DND-41 (cell line): Measurements from ENCODE around the gene SLC5A5.
A peak's percentile ranks its signal among the peaks of the same experiment; 100 is the strongest.
"Not testable (repeated sequence)": the region's sequence is repeated elsewhere in the genome, so short reads cannot be mapped to it uniquely, and the experiment has no call there.

Experiments used
- ATAC-seq: fragments of 200-7000 bp; cut with Tn5 transposase; 3 replicates; pipeline ENCODE4 v1.9.1; 2021; ENCODE audit warnings: low read depth; ENCODE audit not compliant: insufficient read depth
- DNase-seq: peaks from one replicate; pipeline ENCODE4 v3.0.0-alpha.2; 2020
- H2AFZ ChIP-seq: 2 replicates; pipeline ENCODE4 v1.6.0; 2012; ENCODE audit warnings: low read depth, low read length
- H3K27ac ChIP-seq: 2 replicates; pipeline ENCODE4 v1.5.1; 2012; ENCODE audit warnings: low read length, inconsistent platforms
- H3K27me3 ChIP-seq: fragments of 200-600 bp; sonication (generic); 2 replicates; pipeline ENCODE4 v1.6.0; 2012; ENCODE audit warnings: low read length, mild to moderate bottlenecking, inconsistent platforms; ENCODE audit not compliant: insufficient read depth, poor library complexity
- H3K36me3 ChIP-seq: 2 replicates; pipeline ENCODE4 v1.5.1; 2012; ENCODE audit warnings: low read length, inconsistent platforms; ENCODE audit not compliant: insufficient read depth
- H3K4me1 ChIP-seq: 2 replicates; pipeline ENCODE4 v1.5.1; 2012; ENCODE audit warnings: mild to moderate bottlenecking, low read length; ENCODE audit not compliant: insufficient read depth
- H3K4me2 ChIP-seq: 2 replicates; pipeline ENCODE4 v1.6.0; 2012; ENCODE audit warnings: mild to moderate bottlenecking, moderate library complexity, low read length, inconsistent platforms; ENCODE audit not compliant: insufficient read depth
- H3K4me3 ChIP-seq, 2 experiments: fragments of 200-600 bp in 1 of 2; shearing (Covaris generic) in 1 of 2; 2 replicates each; pipeline ENCODE4 v1.5.1; 2012 to 2016; ENCODE audit warnings: inconsistent platforms in 2 of 2, low read length in 2 of 2, mild to moderate bottlenecking in 2 of 2, low read depth in 1 of 2, moderate library complexity in 1 of 2
- H3K79me2 ChIP-seq: 2 replicates; pipeline ENCODE4 v1.6.0; 2012; ENCODE audit warnings: low read length, inconsistent platforms; ENCODE audit not compliant: insufficient read depth
- H3K9ac ChIP-seq: 2 replicates; pipeline ENCODE4 v1.6.0; 2012; ENCODE audit warnings: low read depth, mild to moderate bottlenecking, inconsistent platforms, low read length, moderate library complexity
- H3K9me3 ChIP-seq: 2 replicates; pipeline ENCODE4 v1.5.1; 2012; ENCODE audit warnings: low read length, moderate library complexity, mild to moderate bottlenecking, inconsistent platforms; ENCODE audit not compliant: insufficient read depth, severe bottlenecking
- H4K20me1 ChIP-seq: 2 replicates; pipeline ENCODE4 v1.6.0; 2012; ENCODE audit warnings: low read length; ENCODE audit not compliant: insufficient read depth
- CTCF ChIP-seq: IDR thresholded peaks from 2 replicates; pipeline ENCODE4 v1.5.1; 2012; ENCODE audit warnings: borderline replicate concordance, low read length, moderate library complexity, mild to moderate bottlenecking; ENCODE audit not compliant: poor library complexity, severe bottlenecking; ENCODE audit errors: extremely low read depth
- EZH2 ChIP-seq: IDR thresholded peaks from 3 replicates; pipeline ENCODE4 v1.6.1; 2012; ENCODE audit warnings: borderline replicate concordance, low read depth, mild to moderate bottlenecking, moderate library complexity, low read length, inconsistent platforms; ENCODE audit not compliant: severe bottlenecking

SLC5A5 gene

GRCh38 chr19:17886515-17886914 lies 14.8 kb downstream of the SLC5A5 start:
- H3K27ac ChIP-seq, result no peak overlapping the region
- DNase-seq (no peak), ATAC-seq (no peak)
- no peaks in the 10 kb centered on the region for H4K20me1 ChIP-seq
- TF ChIP-seq EZH2 (no peak), CTCF (no peak)
- H3K27me3 ChIP-seq, result no peaks in the 10 kb centered on the region
- no peaks in the 10 kb centered on the region for H3K79me2 ChIP-seq
- H3K36me3 ChIP-seq, result no peaks in the 10 kb centered on the region
- no peak overlapping the region for H3K4me2 ChIP-seq
- no peaks in the 10 kb centered on the region for H3K4me1 ChIP-seq
- no peak overlapping the region for H2AFZ ChIP-seq
- no peaks in the 10 kb centered on the region for H3K9me3 ChIP-seq
- no peak overlapping the region for H3K9ac ChIP-seq
- H3K4me3 ChIP-seq, result no peak overlapping the region

GRCh38 chr19:17887221-17887620 lies 15.5 kb downstream of the SLC5A5 start:
- H2AFZ ChIP-seq, H3K27ac ChIP-seq, H3K27me3 ChIP-seq, H3K9ac ChIP-seq, DNase-seq, H3K4me2 ChIP-seq, H4K20me1 ChIP-seq, H3K36me3 ChIP-seq, H3K9me3 ChIP-seq, H3K4me3 ChIP-seq, H3K4me1 ChIP-seq, H3K79me2 ChIP-seq, ATAC-seq: not testable (repeated sequence)

- no peak overlapping the region for H3K4me2 ChIP-seq
- H3K27ac ChIP-seq, result no peak overlapping the region
- H3K4me3 ChIP-seq, result no peak overlapping the region
- no peaks in the 10 kb centered on the region for H3K79me2 ChIP-seq
- H3K27me3 ChIP-seq, result no peaks in the 10 kb centered on the region
- H3K9me3 ChIP-seq, result no peaks in the 10 kb centered on the region
- DNase-seq (no peak), ATAC-seq (no peak)
- no peak overlapping the region for H3K9ac ChIP-seq
- no peaks in the 10 kb centered on the region for H3K4me1 ChIP-seq
- TF ChIP-seq CTCF (no peak), EZH2 (no peak)
- H4K20me1 ChIP-seq, result no peaks in the 10 kb centered on the region
- no peaks in the 10 kb centered on the region for H3K36me3 ChIP-seq
- H2AFZ ChIP-seq, result no peak overlapping the region
Observed at GRCh38 chr19:17888260-17888659, 16.5 kb downstream of the SLC5A5 start.

GRCh38 chr19:17889609-17890214 lies 18.0 kb downstream of the SLC5A5 start:
- Histone ChIP-seq H3K27me3 (no peaks in the 10 kb centered on the region), H3K4me2 (no peak overlapping the region), H2AFZ (no peak overlapping the region), H3K36me3 (no peaks in the 10 kb centered on the region), H4K20me1 (no peaks in the 10 kb centered on the region), H3K79me2 (no peaks in the 10 kb centered on the region), H3K4me1 (no peaks in the 10 kb centered on the region), H3K9ac (no peak overlapping the region), H3K4me3 (no peak overlapping the region), H3K27ac (no peak overlapping the region), H3K9me3 (no peaks in the 10 kb centered on the region)
- DNase-seq (peak; percentile 65), ATAC-seq (peak; percentile 80)
- TF ChIP-seq CTCF, result no peak
- no peak for TF ChIP-seq EZH2
